Neural progenitor cell (in vitro differentiated cells): ENCODE results near the gene IFITM5.

Source experiments
- CTCF ChIP-seq: fragments of 200-600 bp; sonication (generic); IDR thresholded peaks from 2 replicates; pipeline ENCODE4 v1.5.1; 2017; ENCODE audit warnings: antibody characterized with exemption, mild to moderate bottlenecking
- EZH2 ChIP-seq: fragments of 200-600 bp; sonication (generic); IDR thresholded peaks from 2 replicates; pipeline ENCODE4 v1.6.1; 2017; ENCODE audit warnings: antibody characterized with exemption, mild to moderate bottlenecking, moderate library complexity
- EZH2phosphoT487 ChIP-seq: fragments of 200-600 bp; sonication (generic); IDR thresholded peaks from 2 replicates; pipeline ENCODE4 v1.6.1; 2017; ENCODE audit warnings: antibody characterized with exemption

GRCh38 chr11:316891-317301 lies 17.6 kb upstream of the IFITM5 start:
- no peak for TF ChIP-seq EZH2
- no peak for TF ChIP-seq EZH2phosphoT487
- no peak for TF ChIP-seq CTCF
